HepG2 (cell line): Measurements from ENCODE around the gene FAM219A. TPM values are rescaled to one million over a fixed set of nuclear protein-coding genes. Genes with fewer than 3 reads are reported as not detected.

ENCODE experiments used
- ATAC-seq: fragments of 200-7000 bp; cut with Tn5 transposase; 3 replicates; pipeline ENCODE4 v1.9.1; 2020; ENCODE audit warnings: mild to moderate bottlenecking, moderate library complexity
- BruUV-seq: library from RNA; stranded (reverse); fragments of 400-500 nt; replicated peaks from 2 replicates; lab custom pipeline; 2021; lab: Mats Ljungman, UMichigan
- CTCF ChIA-PET: fragments of 300-600 bp; formaldehyde crosslinking; extraction: SDS; loops from one replicate; lab custom pipeline; 2021; ENCODE audit warnings: low total read pairs, inconsistent platforms, low intra/inter-chr PET ratio; lab: Yijun Ruan, JAX
- POLR2A ChIA-PET: fragments of 350-600 bp; sonication (Branson Sonifier 250); formaldehyde crosslinking; loops from one replicate; lab custom pipeline; 2020; ENCODE audit warnings: antibody characterized with exemption, inconsistent platforms; lab: Yijun Ruan, JAX
- DNase-seq: peaks from one replicate; pipeline ENCODE4 v3.0.0-alpha.2; 2015; ENCODE audit warnings: low spot score
- FAIRE-seq: peaks from 3 replicates; lab custom pipeline; 2011; peaks lifted over from hg19 to GRCh38; lab: Jason Lieb, UNC
- H2AFZ ChIP-seq: one replicate; pipeline ENCODE4 v1.6.1; 2011; ENCODE audit warnings: low read length, inconsistent platforms
- H3K27ac ChIP-seq: fragments of 300-600 bp; 3 replicates; pipeline ENCODE4 v1.8.0; 2011; ENCODE audit warnings: mixed run types, mild to moderate bottlenecking, mixed read lengths, low read length, inconsistent platforms; ENCODE audit not compliant: insufficient read depth; ENCODE audit errors: extremely low read length
- H3K27me3 ChIP-seq, 2 experiments: fragments of 200-600 bp in 1 of 2; 2 replicates in 1 of 2; 3 replicates in 1 of 2; pipeline versions ENCODE4 v1.6.0 to v1.8.0; 2011; ENCODE audit warnings: low read length in 2 of 2, mild to moderate bottlenecking in 2 of 2, moderate library complexity in 2 of 2, inconsistent platforms in 1 of 2; ENCODE audit not compliant: insufficient read depth in 2 of 2, control insufficient read depth in 1 of 2
- H3K36me3 ChIP-seq, 2 experiments: fragments of 200-600 bp in 1 of 2; replicated peaks in 1 of 2; 2 replicates in 1 of 2; 3 replicates in 1 of 2; pipeline versions ENCODE4 v1.5.1 to v1.8.0; 2011; ENCODE audit warnings: low read length in 2 of 2, inconsistent platforms in 1 of 2; ENCODE audit not compliant: insufficient read depth in 2 of 2, control insufficient read depth in 1 of 2
- H3K4me1 ChIP-seq: 2 replicates; pipeline ENCODE4 v1.5.1; 2012; ENCODE audit warnings: low read length, inconsistent platforms; ENCODE audit not compliant: insufficient read depth
- H3K4me2 ChIP-seq: 2 replicates; pipeline ENCODE4 v1.6.0; 2011; ENCODE audit warnings: low read depth, low read length, inconsistent platforms
- H3K4me3 ChIP-seq, 3 experiments: fragments of 200-600 bp in 1 of 3; sonication (generic), shearing (Covaris generic) in 1 of 3; replicated peaks in 1 of 3; 2 replicates each; pipeline ENCODE4 v1.5.1; 2011 to 2016; ENCODE audit warnings: low read length in 3 of 3, inconsistent platforms in 2 of 3, low read depth in 2 of 3, mild to moderate bottlenecking in 2 of 3, control low read depth in 1 of 3, mixed read lengths in 1 of 3; ENCODE audit not compliant: insufficient read depth in 1 of 3
- H3K79me2 ChIP-seq: one replicate; pipeline ENCODE4 v1.6.1; 2011; ENCODE audit warnings: low read length, inconsistent platforms; ENCODE audit not compliant: insufficient read depth
- H3K9ac ChIP-seq: 2 replicates; pipeline ENCODE4 v1.6.0; 2011; ENCODE audit warnings: mild to moderate bottlenecking, low read depth, low read length, inconsistent platforms; ENCODE audit not compliant: insufficient read depth
- H3K9me3 ChIP-seq: 2 replicates; pipeline ENCODE4 v1.5.1; 2012; ENCODE audit warnings: mild to moderate bottlenecking, low read length
- H4K20me1 ChIP-seq: 2 replicates; pipeline ENCODE4 v1.6.0; 2011; ENCODE audit warnings: inconsistent platforms, mild to moderate bottlenecking, low read length, moderate library complexity; ENCODE audit not compliant: insufficient read depth
- CBX5 ChIP-seq: sonication (generic); formaldehyde crosslinking; IDR thresholded peaks from 2 replicates; pipeline ENCODE4 v1.4.0; 2020; ENCODE audit warnings: missing genetic modification reagents, borderline replicate concordance
- CCAR2 ChIP-seq: fragments of 200-400 bp; formaldehyde crosslinking; optimal IDR thresholded peaks from 2 replicates; pipeline ENCODE3; 2018; ENCODE audit warnings: low read depth, mild to moderate bottlenecking, low read length, moderate library complexity
- DMAP1 ChIP-seq: IDR thresholded peaks from 2 replicates; pipeline ENCODE4 v1.6.1; 2016
- GABPA ChIP-seq, 2 experiments: IDR thresholded peaks; 2 replicates each; pipeline ENCODE4 v1.6.1; 2011 to 2016; ENCODE audit warnings: low read depth in 2 of 2, low read length in 1 of 2, missing biosample characterization in 1 of 2, missing genetic modification characterization in 1 of 2
- GTF2F1 ChIP-seq: fragments of 150-350 bp; IDR thresholded peaks from 2 replicates; pipeline ENCODE4 v1.6.1; 2014; ENCODE audit warnings: low read length
- JUND ChIP-seq: sonication (generic); formaldehyde crosslinking; IDR thresholded peaks from 2 replicates; pipeline ENCODE4 v1.8.0; 2022; ENCODE audit warnings: mild to moderate bottlenecking, missing genetic modification reagents
- PHF20 ChIP-seq: sonication (generic); formaldehyde crosslinking; IDR thresholded peaks from 2 replicates; pipeline ENCODE4 v1.5.0; 2020; ENCODE audit warnings: mild to moderate bottlenecking, missing genetic modification reagents
- PRMT3 ChIP-seq: sonication (generic); formaldehyde crosslinking; IDR thresholded peaks from 2 replicates; pipeline ENCODE4 v1.8.1; 2022; ENCODE audit warnings: low read depth, mild to moderate bottlenecking, moderate library complexity, missing genetic modification reagents, borderline replicate concordance
- RFX3 ChIP-seq: IDR thresholded peaks from 2 replicates; pipeline ENCODE4 v1.6.1; 2016; ENCODE audit warnings: missing biosample characterization, missing genetic modification reagents
- SATB2 ChIP-seq: sonication (generic); formaldehyde crosslinking; IDR thresholded peaks from 2 replicates; pipeline ENCODE4 v1.5.0; 2020; ENCODE audit warnings: missing genetic modification reagents
- SPEN ChIP-seq: sonication (generic); formaldehyde crosslinking; IDR thresholded peaks from 2 replicates; pipeline ENCODE4 v1.5.1; 2020; ENCODE audit warnings: low read depth, mild to moderate bottlenecking, missing genetic modification reagents
- TBX3 ChIP-seq: fragments of 450-650 bp; IDR thresholded peaks from 2 replicates; pipeline ENCODE4 v1.6.1; 2017; ENCODE audit warnings: antibody characterized with exemption, mild to moderate bottlenecking, inconsistent platforms, borderline replicate concordance
- TGIF2 ChIP-seq: IDR thresholded peaks from 2 replicates; pipeline ENCODE4 v1.6.1; 2016; ENCODE audit warnings: control low read depth, missing compliant biosample characterization
- ZC3H13 ChIP-seq: sonication (generic); formaldehyde crosslinking; IDR thresholded peaks from 2 replicates; pipeline ENCODE4 v1.8.1; 2023; ENCODE audit warnings: mild to moderate bottlenecking, missing genetic modification reagents, moderate library complexity
- ZMAT3 ChIP-seq: sonication (generic); formaldehyde crosslinking; conservative IDR thresholded peaks from 2 replicates; pipeline ENCODE4 v1.7.0; 2021; ENCODE audit warnings: missing genetic modification reagents
- ZNF264 ChIP-seq: sonication (generic); formaldehyde crosslinking; IDR thresholded peaks from 2 replicates; pipeline ENCODE4 v1.4.0; 2020; ENCODE audit warnings: missing genetic modification reagents
- ZNF296 ChIP-seq: sonication (generic); formaldehyde crosslinking; conservative IDR thresholded peaks from 2 replicates; pipeline ENCODE4 v1.5.0; 2020; ENCODE audit warnings: mild to moderate bottlenecking, missing genetic modification reagents
- in situ Hi-C: cut with HindIII; loops from 2 replicates; pipeline ENCODE4 v1.10.0; 2017; ENCODE audit warnings: low pct_unique_long_range_greater_than_20kb; ENCODE audit not compliant: extremely low pct_ligation_motif_present
- intact Hi-C: fragments of 100-400 bp; cut with micrococcal nuclease; formaldehyde crosslinking; loops from one replicate; pipeline ENCODE4 v1.10.0; 2022; ENCODE audit not compliant: unreplicated experiment
- polyA plus RNA-seq, 8 experiments: library from polyadenylated mRNA; depleted of rRNA in 3 of 8; stranded (reverse) in 7 of 8; unstranded in 1 of 8; fragments of >200 nt; fragmentation: Illumina TruSeq in 4 of 8; extraction: Trizol in 4 of 8; gene quantifications; 2 replicates each; pipeline versions ENCODE4 v1.2.1 to v1.2.3, GENCODE V29; 2011 to 2016; ENCODE audit warnings: low read depth in 4 of 8, missing spikeins in 1 of 8, mixed read lengths in 1 of 8; ENCODE audit not compliant: insufficient read depth in 1 of 8
- total RNA-seq, 5 experiments: library from RNA; depleted of rRNA; stranded (reverse); fragments of >200 nt; fragmentation: Illumina TruSeq; extraction: Trizol; gene quantifications; 2 replicates each; pipeline ENCODE4 v1.2.3, GENCODE V29; 2016; ENCODE audit warnings: low read depth in 1 of 5
- TF ChIP-seq, protein P1 (sequence below): sonication (generic); formaldehyde crosslinking; IDR thresholded peaks from 2 replicates; pipeline ENCODE4 v1.4.0; 2020; ENCODE audit warnings: missing genetic modification reagents, mild to moderate bottlenecking, borderline replicate concordance
- TF ChIP-seq, protein P2 (sequence below): IDR thresholded peaks from 2 replicates; pipeline ENCODE4 v1.6.1; 2016
- TF ChIP-seq, protein P3 (sequence below): sonication (generic); formaldehyde crosslinking; IDR thresholded peaks from 2 replicates; pipeline ENCODE4 v1.4.0; 2020; ENCODE audit warnings: mild to moderate bottlenecking, missing genetic modification reagents

The FAM219A gene
- total and polyA plus RNA-seq, 2 of the 13 experiments (the other 11 are each of a cell fraction or from before 2014, with no cell fraction given) = 3.9 to 6.4 TPM

DNA sequence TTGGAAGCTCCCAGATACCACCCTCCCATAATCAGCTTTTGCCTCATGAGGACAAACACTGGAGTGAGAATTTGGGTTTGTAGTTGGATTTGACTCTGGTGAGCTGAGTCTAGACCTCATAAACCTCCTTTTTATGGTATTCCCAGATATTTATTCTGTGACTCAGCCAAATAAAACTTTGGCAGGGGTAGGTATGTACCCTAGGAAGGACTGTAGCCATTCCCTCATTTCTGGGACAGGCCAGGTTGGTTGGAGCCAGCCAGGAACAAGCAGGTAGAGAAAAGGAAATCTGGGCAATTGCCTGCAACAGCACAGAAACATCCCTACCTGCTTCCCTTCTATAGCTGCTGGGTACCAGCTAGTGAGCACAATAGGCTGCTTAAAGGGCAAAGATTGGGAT lies 45.0 kb upstream of the FAM219A start:
- no peaks in the 10 kb centered on the region for H3K79me2 ChIP-seq
- DNase-seq = no peak
- no peak overlapping the region for H2AFZ ChIP-seq
- H3K4me1 ChIP-seq = peaks cover 23% of the 10 kb centered on the region
- H3K27me3 ChIP-seq = peaks cover 3 to 29% of the 10 kb centered on the region in 2 experiments; a peak in 2 of 5 replicates
- no peak overlapping the region for H3K4me3 ChIP-seq
- no peak for FAIRE-seq
- H3K9me3 ChIP-seq = no peaks in the 10 kb centered on the region
- no peak overlapping the region for H3K9ac ChIP-seq
- H3K36me3 ChIP-seq = no peaks in the 10 kb centered on the region
- no peak overlapping the region for H3K27ac ChIP-seq
- no TSS peak for BruUV-seq
- in situ Hi-C loops (loop anchor here (5.0 kb wide), 1 partner anchor 71 kb away; no protein-coding TSS in a partner anchor), intact Hi-C loops (loop anchor here (5.0 to 10.0 kb wide), 3 partner anchors 44 to 169 kb away; no protein-coding TSS in a partner anchor)
- TF ChIP-seq RFX3 (no peak), JUND (CRISPR knock-in tag) (no peak), CCAR2 (no peak), GABPA (IDR thresholded peaks at IDR 0.05; ENCODE audit: low read depth, low read length) (no peak), GABPA (CRISPR knock-in tag; IDR thresholded peaks at IDR 0.05; ENCODE audit: low read depth) (no peak), TBX3 (no peak), ZC3H13 (no peak), PRMT3 (no peak), ZNF264 (CRISPR knock-in tag) (no peak), ZMAT3 (CRISPR knock-in tag) (no peak), SPEN (no peak), PHF20 (no peak), SATB2 (no peak), GTF2F1 (no peak), ZNF296 (CRISPR knock-in tag) (no peak), DMAP1 (no peak), TGIF2 (CRISPR knock-in tag) (no peak), CBX5 (no peak)
- TF ChIP-seq, protein P1, sequence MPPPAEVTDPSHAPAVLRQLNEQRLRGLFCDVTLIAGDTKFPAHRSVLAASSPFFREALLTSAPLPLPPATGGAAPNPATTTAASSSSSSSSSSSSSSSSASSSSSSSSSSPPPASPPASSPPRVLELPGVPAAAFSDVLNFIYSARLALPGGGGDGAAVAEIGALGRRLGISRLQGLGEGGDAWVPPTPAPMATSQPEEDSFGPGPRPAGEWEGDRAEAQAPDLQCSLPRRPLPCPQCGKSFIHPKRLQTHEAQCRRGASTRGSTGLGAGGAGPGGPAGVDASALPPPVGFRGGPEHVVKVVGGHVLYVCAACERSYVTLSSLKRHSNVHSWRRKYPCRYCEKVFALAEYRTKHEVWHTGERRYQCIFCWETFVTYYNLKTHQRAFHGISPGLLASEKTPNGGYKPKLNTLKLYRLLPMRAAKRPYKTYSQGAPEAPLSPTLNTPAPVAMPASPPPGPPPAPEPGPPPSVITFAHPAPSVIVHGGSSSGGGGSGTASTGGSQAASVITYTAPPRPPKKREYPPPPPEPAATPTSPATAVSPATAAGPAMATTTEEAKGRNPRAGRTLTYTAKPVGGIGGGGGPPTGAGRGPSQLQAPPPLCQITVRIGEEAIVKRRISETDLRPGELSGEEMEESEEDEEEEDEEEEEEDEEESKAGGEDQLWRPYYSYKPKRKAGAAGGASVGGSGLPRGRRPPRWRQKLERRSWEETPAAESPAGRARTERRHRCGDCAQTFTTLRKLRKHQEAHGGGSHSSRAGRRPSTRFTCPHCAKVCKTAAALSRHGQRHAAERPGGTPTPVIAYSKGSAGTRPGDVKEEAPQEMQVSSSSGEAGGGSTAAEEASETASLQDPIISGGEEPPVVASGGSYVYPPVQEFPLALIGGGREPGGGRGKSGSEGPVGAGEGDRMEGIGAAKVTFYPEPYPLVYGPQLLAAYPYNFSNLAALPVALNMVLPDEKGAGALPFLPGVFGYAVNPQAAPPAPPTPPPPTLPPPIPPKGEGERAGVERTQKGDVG (CRISPR knock-in tag) = no peak
- TF ChIP-seq, protein P2, sequence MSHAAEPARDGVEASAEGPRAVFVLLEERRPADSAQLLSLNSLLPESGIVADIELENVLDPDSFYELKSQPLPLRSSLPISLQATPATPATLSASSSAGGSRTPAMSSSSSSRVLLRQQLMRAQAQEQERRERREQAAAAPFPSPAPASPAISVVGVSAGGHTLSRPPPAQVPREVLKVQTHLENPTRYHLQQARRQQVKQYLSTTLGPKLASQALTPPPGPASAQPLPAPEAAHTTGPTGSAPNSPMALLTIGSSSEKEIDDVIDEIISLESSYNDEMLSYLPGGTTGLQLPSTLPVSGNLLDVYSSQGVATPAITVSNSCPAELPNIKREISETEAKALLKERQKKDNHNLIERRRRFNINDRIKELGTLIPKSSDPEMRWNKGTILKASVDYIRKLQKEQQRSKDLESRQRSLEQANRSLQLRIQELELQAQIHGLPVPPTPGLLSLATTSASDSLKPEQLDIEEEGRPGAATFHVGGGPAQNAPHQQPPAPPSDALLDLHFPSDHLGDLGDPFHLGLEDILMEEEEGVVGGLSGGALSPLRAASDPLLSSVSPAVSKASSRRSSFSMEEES (CRISPR knock-in tag) = no peak
- TF ChIP-seq, protein P3, sequence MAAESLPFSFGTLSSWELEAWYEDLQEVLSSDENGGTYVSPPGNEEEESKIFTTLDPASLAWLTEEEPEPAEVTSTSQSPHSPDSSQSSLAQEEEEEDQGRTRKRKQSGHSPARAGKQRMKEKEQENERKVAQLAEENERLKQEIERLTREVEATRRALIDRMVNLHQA (CRISPR knock-in tag) = no peak
- H4K20me1 ChIP-seq = no peaks in the 10 kb centered on the region; the same call in 1 of the 2 replicates
- POLR2A ChIA-PET = no interaction called here
- no peak overlapping the region for H3K4me2 ChIP-seq
- ATAC-seq = no peak
- CTCF ChIA-PET = interaction anchor here (3.9 kb wide), 1 partner anchor 44 kb away, joined by 19 read pairs; no protein-coding TSS in a partner anchor
